Measurements from ENCODE around the gene PHF1. TPM values are rescaled to one million over a fixed set of nuclear protein-coding genes. Genes with fewer than 3 reads are reported as not detected.

The PHF1 gene
- total and polyA plus RNA-seq, 2 of the 13 experiments (the other 11 are each of a cell fraction or from before 2014, with no cell fraction given), result 25.4 to 61.9 TPM

- TF ChIP-seq, protein P1, sequence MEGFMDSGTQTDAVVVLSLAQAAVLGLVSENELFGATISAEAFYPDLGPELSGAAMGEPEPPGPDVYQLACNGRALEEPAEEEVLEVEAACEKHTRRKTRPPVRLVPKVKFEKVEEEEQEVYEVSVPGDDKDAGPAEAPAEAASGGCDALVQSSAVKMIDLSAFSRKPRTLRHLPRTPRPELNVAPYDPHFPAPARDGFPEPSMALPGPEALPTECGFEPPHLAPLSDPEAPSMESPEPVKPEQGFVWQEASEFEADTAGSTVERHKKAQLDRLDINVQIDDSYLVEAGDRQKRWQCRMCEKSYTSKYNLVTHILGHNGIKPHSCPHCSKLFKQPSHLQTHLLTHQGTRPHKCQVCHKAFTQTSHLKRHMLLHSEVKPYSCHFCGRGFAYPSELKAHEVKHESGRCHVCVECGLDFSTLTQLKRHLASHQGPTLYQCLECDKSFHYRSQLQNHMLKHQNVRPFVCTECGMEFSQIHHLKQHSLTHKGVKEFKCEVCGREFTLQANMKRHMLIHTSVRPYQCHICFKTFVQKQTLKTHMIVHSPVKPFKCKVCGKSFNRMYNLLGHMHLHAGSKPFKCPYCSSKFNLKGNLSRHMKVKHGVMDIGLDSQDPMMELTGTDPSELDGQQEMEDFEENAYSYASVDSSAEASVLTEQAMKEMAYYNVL (CRISPR knock-in tag; IDR thresholded peaks at IDR 0.05; ENCODE audit: borderline replicate concordance), result 0 out of 2 replicates have a peak, but pooled peaks have one; percentile 18
- TF ChIP-seq BCL6 (CRISPR knock-in tag; IDR thresholded peaks at IDR 0.05) (peak; percentile 51), ZNF326 (CRISPR knock-in tag; IDR thresholded peaks at IDR 0.05; ENCODE audit: borderline replicate concordance) (no peak), TMF1 (CRISPR knock-in tag; IDR thresholded peaks at IDR 0.05; ENCODE audit: low read depth) (no peak; the same call in none of the 2 replicates), ARID3A (IDR thresholded peaks at IDR 0.05; ENCODE audit: low read depth, low read length) (no peak), ZNF607 (CRISPR knock-in tag; IDR thresholded peaks at IDR 0.05; ENCODE audit: borderline replicate concordance) (peak; percentile 99), ELF1 (CRISPR knock-in tag; IDR thresholded peaks at IDR 0.05) (peak; percentile 96), FOSL1 (CRISPR knock-in tag; IDR thresholded peaks at IDR 0.05; ENCODE audit: borderline replicate concordance) (no peak), RXRA (CRISPR knock-in tag; IDR thresholded peaks at IDR 0.05) (peak; percentile 88), MEIS2 (CRISPR knock-in tag; IDR thresholded peaks at IDR 0.05) (peak; percentile 23), ZNF589 (CRISPR knock-in tag; conservative IDR thresholded peaks at IDR 0.05) (peak; percentile 43), HOXA9 (CRISPR knock-in tag; IDR thresholded peaks at IDR 0.05; ENCODE audit: borderline replicate concordance) (no peak; the same call in 1 of the 2 replicates), ZNF160 (CRISPR knock-in tag; IDR thresholded peaks at IDR 0.05) (peak; percentile 70; the same call in 1 of the 2 replicates), ZNF572 (CRISPR knock-in tag; IDR thresholded peaks at IDR 0.05) (0 out of 2 replicates have a peak, but pooled peaks have one; percentile 53), TERF1 (CRISPR knock-in tag; IDR thresholded peaks at IDR 0.05) (no peak), ZNF766 (CRISPR knock-in tag; IDR thresholded peaks at IDR 0.05; ENCODE audit: borderline replicate concordance) (peak; percentile 97), ZNF431 (CRISPR knock-in tag; IDR thresholded peaks at IDR 0.05; ENCODE audit: borderline replicate concordance, low read depth) (peak; percentile 87; the same call in 1 of the 2 replicates), ZSCAN21 (CRISPR knock-in tag; IDR thresholded peaks at IDR 0.05; ENCODE audit: borderline replicate concordance) (peak; percentile 50; the same call in 1 of the 2 replicates)
- TF ChIP-seq, protein P2, sequence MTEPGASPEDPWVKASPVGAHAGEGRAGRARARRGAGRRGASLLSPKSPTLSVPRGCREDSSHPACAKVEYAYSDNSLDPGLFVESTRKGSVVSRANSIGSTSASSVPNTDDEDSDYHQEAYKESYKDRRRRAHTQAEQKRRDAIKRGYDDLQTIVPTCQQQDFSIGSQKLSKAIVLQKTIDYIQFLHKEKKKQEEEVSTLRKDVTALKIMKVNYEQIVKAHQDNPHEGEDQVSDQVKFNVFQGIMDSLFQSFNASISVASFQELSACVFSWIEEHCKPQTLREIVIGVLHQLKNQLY (CRISPR knock-in tag; IDR thresholded peaks at IDR 0.05), result peak; percentile 57
- TF ChIP-seq, protein P3, sequence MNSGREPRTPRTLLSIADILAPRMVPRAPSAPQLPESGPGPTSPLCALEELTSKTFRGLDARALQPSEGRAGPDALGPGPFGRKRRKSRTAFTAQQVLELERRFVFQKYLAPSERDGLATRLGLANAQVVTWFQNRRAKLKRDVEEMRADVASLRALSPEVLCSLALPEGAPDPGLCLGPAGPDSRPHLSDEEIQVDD (CRISPR knock-in tag; IDR thresholded peaks at IDR 0.05; ENCODE audit: borderline replicate concordance), result peak; percentile 88
- TF ChIP-seq, protein P4, sequence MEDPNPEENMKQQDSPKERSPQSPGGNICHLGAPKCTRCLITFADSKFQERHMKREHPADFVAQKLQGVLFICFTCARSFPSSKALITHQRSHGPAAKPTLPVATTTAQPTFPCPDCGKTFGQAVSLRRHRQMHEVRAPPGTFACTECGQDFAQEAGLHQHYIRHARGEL (CRISPR knock-in tag; IDR thresholded peaks at IDR 0.05), result no peak
- TF ChIP-seq, protein P5, sequence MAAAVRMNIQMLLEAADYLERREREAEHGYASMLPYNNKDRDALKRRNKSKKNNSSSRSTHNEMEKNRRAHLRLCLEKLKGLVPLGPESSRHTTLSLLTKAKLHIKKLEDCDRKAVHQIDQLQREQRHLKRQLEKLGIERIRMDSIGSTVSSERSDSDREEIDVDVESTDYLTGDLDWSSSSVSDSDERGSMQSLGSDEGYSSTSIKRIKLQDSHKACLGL (CRISPR knock-in tag; IDR thresholded peaks at IDR 0.05), result peak; percentile 93; the same call in 1 of the 2 replicates
Measured at GRCh38 chr6:33417903-33418689, 7.3 kb downstream of the PHF1 start, which contains the start of gene CUTA (continued).
